HG03460 (cell line): ENCODE results near the gene NSF.

Source experiments
- ATAC-seq: cut with Tn5 transposase; IDR thresholded peaks from one replicate; pipeline ENCODE4 v1.9.1; 2021; ENCODE audit not compliant: unreplicated experiment

NSF gene

DNA sequence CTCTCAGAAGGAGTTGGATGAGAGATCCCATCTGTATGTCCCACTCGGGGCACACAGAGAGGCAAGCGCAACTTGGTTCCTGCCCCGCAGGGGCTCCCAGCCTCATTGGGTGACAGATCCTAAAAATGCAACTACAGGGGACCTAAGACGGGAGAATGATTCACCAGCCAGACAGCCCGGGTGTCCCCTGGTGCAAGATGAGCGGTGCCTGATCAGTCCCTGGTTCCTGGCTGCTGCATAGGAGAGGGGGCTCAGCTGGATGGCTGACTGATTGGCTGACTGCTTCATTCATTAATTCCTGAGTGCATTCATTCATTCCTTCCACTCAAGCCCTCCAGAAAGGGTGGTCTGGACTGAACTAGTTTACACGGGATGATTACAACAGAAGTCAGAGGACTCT is 206.1 kb downstream of the NSF start:
- no peak for ATAC-seq

DNA sequence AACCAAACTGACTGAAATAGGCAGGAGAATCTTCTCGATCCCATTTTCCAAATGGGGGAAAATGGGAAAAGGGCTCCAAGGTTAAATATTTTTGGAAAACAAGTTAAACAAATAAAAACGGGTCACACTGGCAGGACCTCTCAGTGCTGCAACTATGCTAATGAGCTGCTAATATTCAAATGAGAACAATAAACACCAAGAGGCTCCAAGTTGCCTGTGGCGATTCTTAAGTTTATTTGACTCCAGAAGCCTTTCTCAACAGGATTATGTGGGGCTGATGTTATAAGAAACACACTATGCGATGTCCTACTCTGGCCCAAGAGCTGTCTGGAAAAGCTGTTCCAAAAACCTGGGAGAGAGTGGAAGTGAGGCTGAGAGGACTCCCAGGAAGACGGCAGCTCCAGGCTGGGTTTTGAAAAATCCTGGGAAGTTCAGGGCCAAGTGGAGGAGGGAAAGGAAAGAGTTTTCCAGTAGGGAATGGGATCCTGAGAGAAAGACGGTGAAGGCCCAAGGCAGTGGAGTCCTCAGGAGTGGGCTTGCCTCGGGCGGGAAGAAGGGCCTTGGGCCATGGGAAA is 206.6 kb downstream of the NSF start:
- ATAC-seq = no peak

DNA sequence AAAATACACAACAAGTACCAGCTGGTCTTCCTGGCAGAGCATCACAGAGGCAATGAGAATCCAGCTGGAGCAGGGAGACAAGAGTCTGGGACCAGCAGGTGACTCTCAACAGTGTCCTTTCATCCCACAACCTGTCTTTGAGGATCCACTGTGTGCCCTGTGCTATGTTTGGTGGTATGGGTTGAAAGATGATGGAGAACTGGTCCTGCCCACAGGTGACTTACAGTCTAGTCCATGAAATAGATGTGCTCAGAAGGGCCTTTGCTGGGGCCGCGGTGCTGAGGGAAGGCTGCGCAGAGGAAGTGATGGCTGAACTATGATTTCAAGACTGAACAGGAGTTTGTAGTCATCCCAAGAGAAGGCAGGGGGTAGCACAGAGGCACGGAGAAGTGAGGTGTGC is 210.1 kb downstream of the NSF start:
- no peak for ATAC-seq

DNA sequence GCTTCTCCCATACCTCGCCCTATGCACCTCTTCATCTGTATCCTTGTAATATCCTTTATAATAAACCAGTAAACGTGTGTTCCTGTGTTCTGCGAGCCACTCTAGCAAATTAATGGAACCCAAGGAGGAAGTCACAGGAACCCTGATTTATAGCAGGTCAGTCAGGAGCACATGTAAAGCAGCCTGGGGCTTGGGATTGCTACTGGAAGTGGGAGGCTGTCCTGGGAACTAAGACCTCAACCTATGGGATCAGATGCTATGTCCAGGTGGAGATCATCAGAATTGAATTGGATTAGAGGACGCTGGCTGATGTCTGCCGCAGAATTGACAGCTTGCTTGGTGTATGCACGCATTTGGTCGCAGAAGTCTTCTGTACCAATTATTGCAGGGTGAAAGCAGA is 212.3 kb downstream of the NSF start:
- ATAC-seq = no peak

DNA sequence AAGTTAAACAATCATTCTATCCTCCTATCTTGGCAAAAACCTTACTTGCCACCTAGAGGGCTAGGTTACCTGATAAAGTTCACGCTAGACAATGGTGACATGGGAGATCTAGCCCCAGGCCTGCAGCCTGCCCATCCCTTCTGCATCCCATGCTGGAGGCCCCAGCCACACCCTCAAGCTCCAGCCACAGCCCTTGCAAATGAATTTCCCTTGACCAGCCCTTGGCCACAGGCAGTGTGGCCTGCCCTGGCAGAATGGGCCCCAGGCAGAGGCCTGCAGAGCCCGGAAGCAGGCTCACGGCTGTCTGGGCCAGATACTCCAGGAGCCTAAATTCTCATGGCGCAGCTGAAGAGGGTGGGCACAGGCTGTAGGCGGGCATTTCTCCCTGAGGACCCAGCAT is 213.1 kb downstream of the NSF start:
- ATAC-seq = no peak

DNA sequence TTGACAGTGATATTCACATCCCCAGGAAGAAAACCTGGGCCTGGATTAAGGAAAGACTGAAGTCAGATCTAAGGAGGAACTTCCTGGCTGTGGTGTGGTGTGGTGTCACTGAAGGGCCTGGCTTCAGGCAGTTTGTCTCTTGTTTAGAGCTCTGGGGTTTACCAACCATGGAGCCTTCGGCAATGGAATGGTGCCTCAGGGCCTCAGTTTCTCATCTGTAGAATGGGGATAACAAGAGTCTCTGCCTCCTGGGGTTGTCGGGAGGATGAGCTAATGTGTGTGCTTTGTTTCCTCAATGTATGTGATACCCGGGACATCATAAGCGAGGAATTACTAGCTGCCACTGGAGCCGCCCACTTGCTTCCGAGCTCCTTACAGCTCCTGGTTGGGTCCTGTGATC is 215.3 kb downstream of the NSF start:
- no peak for ATAC-seq
